ENCODE data around the gene GALNT10.

The GALNT10 gene

DNA sequence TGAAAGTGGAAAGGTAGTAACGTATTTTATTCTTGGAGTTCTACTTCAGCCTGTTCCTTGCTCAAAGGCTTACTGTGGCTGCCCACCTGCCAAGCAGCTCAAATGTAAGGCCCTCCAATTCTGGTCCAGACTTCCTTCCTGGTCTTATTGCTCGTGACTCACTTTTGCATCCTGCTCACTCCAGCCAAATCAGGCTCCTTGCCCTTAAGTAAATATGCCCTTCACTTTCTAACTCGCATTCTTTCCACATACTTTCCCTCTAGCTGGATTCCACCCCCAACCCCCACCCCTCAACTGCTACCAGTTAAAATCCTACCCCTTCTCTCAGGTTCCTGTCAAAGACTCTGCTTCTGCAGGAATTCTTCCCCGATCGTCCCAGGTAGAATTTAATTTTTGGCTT lies 96.6 kb downstream of the GALNT10 start:
- in situ Hi-C loops (cut with MboI; ENCODE audit: low sequenced_read_pairs): no loop called here

DNA sequence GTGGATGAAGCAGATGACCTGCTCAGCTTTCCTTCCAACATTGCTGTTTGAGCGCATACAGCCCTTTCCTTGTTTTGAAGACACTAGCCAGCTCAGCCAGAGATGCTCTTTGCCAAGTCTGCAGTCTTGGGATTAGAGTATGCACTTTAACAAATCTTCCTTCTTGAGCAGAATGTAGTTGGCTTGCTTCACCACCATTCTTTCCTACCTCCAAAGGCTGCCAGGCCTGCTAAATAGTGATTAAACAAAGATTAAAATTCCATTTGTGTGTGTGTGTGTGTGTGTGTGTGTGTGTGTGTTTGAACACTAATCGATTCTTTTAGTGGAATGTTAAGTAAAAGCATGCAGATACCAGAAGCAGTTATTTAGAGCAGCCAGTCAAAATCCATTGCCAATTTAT lies 97.6 kb downstream of the GALNT10 start:
- in situ Hi-C loops (cut with MboI; ENCODE audit: low sequenced_read_pairs): no loop called here

DNA sequence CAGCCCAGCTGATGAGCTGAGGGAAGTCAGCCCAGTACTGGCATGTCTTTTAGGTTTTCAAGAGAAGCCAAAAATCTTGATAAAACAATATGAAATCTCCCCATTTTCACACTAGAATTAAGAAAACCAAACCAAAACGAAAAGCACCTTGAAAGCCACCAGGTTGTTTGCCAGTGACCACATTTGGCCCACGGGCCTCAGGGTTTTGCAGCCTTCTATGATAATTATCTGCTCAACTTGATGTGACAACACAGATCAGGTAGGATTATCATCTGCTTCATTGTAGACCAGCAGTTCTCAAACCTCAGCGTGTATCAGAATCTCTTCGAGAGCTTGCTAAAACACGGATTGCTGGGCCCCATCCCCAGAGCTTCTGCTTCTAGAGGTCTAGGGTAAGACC lies 101.4 kb downstream of the GALNT10 start:
- in situ Hi-C loops (cut with MboI; ENCODE audit: low sequenced_read_pairs): no loop called here

DNA sequence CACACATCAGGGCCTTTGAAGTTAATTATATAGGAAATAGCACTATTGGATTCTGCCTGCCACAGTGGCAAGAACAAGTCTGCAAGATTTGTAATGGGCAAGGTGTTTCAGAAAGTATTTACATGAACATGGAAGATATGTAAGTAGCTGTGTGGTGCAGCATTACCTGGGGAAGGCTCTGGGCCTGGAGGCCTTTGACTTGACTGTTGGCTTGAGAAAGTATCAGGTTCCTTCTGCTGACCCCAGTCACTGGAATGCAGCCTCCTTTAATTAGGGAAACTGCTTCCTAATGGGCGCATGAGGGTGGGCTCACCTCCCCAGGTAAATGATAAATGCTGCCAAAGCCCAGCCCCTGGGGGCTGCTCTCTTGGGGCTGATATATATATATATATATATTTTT lies 102.7 kb downstream of the GALNT10 start:
- in situ Hi-C loops (cut with MboI; ENCODE audit: low sequenced_read_pairs): no loop called here

DNA sequence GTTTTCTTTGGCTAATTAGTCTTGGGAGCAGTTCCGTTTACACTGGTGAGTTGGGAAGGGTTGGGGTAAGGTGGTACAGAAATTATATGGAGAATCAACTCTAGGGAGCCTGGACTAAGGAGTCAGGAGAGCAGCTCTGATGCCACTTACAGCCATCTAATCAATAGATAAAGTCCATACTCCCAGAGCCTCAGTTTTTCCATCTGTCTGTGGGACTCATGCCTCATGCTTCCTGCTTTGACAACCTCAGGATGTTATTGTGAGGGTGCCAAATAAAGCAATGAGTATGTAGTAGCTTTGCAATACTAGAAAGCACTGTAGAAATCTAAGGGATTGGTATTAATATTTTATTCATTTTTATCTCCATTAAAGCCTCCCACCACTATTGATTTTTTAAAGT lies 105.0 kb downstream of the GALNT10 start:
- in situ Hi-C loops (cut with MboI; ENCODE audit: low sequenced_read_pairs): no loop called here

DNA sequence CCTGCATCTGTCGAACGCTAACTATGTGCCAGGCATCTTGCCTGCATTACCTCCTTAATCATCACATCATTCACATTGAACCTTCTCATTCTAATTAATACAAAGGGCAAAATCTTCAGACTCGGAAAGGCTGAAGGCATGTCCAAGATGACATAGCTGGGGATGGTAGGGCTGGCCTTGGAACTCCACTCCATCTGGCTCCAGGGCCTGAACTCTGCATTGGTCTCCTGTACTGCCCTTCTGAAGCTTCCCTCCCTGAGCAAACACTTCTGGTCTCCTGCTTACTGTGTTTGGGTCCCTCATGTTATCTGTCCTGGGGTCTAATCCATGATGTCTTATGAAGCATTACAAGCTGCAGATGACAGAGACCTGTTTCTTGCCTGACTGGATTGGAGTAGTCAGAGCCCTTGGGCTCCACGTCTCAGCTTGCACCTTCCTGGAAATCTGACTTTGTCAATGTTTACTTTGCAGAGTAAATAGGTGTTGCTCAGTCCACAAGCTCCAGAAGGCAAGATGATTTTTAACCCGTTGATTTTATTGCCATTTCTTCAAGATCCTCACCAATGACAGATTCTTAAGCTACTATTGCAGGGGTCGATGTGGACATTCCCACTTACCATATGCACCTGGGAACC lies 106.1 kb downstream of the GALNT10 start:
- in situ Hi-C loops (cut with MboI; ENCODE audit: low sequenced_read_pairs): no loop called here

DNA sequence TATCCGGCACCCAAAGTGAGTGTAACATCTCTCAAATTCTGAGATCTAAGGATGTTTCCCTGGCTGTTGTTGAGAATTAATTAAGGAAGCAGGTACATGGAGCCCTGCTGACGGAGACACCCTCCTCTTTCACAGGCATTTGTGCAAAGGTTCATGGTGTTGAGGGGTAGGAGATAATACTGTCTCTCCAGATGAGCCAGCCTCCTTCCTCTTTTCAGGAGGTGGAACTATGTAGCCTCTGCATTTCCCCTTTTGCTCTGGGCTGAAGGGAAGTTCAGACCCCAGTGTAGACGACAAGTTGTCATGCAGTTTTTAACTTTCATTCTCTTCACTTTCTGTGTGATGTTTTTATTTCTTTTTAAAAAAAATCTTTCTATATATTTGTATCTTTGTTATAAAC lies 107.5 kb downstream of the GALNT10 start:
- in situ Hi-C loops (cut with MboI; ENCODE audit: low sequenced_read_pairs): no loop called here

DNA sequence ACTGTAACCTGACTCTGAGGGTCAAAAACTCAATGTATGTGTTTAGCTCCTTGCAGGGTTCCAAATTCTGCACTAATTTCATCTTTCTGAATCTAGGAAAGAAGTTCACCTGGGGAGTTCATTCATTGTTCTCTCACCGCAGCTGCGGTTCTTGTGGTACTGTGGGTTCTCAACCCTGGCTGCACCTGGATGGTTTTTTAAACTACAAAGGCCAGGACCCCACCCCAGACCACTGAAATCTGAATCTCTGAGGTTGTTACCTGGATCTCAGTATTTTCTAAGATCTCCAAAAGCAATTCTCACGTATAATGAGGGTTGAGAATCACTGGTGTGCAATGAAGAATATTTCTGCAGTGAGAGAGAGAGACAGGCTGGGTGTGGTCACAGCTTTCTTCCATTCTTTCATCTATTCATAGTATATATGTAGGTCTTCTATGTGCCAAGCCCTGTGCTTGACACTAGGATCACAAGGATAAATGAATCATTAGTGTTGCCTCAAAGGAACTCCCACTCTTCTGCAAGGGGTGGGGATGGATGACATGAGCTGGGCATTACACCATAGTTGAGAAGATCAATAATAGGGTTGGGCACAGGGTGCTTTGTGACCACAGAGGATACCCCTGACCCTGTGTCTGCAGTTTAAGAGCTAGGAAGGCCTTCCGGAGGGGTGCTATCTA lies 109.8 kb downstream of the GALNT10 start:
- in situ Hi-C loops (cut with MboI; ENCODE audit: low sequenced_read_pairs): no loop called here

DNA sequence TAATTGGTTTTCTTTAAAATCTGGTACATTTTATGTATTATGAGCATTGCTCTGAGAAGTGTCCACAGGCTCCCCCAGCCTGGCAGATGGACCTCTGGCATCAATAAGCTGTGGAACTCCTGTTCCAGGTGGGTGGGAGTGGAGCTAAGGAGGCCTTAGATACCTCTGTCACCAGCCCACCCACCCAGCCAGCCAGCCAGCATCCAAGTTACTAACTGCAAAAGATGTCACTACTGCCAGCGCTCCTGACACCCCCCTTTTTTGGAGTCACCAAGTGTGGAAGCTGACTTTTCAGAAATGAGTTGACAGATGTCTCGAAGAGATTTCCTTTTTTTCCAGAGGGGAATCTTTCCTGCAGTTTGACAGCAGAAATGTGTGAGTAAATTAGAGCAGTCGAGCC lies 111.2 kb downstream of the GALNT10 start:
- in situ Hi-C loops (cut with MboI; ENCODE audit: low sequenced_read_pairs): no loop called here

DNA sequence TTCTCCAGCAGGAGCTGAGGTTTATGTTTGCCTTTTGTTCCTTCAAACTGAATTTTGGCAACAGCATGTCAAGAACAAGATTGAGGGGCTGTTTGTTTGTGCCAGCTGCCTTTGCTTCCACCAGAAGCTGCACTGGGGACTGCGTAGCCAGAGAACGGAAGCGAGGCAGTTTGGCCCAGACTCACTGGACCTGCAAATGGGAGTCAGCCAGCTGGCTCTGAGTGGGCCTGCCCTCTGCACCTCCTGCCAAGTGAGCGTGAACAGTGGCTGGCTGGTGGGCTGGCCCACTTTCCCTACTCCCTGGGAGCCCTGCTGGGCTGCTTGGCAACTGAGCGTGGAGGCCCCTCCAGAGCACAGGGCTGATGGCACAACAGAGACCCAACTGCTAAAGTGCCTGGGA lies 111.6 kb downstream of the GALNT10 start:
- in situ Hi-C loops (cut with MboI; ENCODE audit: low sequenced_read_pairs): no loop called here

DNA sequence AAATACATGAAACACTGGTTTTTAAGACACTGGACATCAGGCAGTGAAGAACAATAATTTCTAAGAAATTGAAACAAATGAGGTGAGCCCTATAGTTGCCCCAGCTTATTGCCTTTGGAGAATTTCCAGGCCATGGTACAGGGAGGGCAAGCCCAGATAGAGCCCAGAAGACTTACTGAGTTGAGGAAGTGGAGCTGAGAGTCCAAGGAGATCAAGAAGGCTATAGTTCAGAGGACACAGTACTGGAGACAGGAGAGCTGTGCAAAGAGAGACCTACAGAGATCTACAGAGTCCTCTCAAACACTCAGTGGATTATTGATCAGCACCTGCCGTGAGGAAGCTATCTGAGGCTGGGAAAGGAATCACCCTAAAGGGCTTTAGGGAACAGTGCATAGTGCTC lies 112.6 kb downstream of the GALNT10 start:
- in situ Hi-C loops (cut with MboI; ENCODE audit: low sequenced_read_pairs): no loop called here

DNA sequence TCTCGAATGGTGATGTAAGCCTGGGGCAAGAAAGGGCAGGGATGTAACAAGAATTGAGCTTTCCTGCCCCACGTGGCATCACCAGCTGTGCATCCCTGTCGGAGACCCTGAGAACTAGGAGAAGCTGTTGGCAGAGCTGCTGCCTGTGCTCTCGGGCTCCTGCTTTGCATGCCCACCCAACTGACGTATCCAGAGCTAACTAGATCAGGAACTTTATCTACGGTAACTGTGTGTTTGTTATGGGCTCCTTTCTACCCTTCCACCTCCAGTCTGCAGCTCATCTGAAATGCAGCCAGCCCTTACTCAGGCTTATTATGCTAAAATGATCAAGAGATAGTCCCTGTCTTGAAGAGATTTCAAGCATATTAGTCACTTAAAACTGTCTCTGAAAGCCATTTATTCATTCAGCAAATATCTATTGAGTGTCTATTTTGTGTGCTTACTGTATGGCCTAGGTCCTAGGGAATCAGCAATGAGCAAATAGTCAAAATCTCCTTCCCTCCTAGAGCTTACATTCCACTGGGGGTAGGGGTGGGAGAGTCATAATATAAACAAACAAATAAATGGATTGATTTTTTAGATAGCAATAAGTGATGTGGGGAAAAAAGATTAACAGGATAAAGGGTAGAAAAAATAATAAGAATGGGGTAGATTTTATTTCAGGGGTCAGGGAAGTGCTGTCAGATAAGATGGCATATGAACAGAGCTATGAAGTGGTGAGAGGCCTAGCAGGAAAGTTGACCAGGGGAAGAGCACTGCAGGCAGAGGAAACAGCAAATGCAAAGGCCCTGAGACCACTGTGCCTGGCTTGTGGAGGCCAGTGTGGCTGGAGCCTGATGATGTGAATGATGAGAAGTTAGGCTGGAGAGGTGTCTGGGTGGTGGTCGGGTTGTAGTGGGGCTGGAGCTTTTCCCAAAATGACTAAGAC lies 118.2 kb downstream of the GALNT10 start:
- in situ Hi-C loops (cut with MboI; ENCODE audit: low sequenced_read_pairs): no loop called here

DNA sequence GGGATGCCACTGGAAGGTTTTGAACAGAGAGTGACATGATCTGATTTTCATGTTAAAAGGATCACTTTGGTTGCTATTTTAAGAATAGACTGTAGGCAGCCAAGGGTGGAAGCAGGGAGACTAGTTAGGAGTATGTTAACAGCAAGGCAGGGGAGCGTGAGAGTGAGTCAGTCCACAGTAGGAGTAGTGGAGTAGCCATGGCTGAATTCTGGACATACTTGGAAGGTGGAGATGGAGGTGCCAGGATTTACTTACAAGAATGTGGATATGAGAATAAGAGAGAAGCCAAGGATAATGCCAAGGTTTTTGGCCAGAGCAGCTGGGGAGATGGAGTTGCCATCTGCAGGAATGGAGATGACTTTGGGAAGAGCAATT lies 118.8 kb downstream of the GALNT10 start:
- in situ Hi-C loops (cut with MboI; ENCODE audit: low sequenced_read_pairs): no loop called here

DNA sequence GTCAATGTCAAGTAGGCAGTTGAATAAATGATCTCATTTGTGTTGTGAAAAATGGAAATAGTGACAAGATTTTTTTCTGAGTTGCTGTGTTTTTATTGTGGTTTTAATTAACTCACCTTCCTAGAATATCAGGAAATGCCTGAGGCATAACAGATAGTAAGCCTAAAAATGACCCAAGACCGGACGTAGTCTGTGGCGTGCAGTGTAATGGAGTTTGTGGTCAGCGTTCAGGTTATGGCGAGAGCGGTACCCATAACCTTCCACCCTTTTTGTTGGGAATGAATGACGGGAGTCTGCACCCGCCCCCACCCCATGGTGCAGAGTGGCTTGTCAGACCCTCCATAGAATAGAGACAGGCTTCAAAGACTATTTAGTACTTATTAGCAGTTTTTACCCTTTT lies 119.3 kb downstream of the GALNT10 start:
- in situ Hi-C loops (cut with MboI; ENCODE audit: low sequenced_read_pairs): no loop called here

DNA sequence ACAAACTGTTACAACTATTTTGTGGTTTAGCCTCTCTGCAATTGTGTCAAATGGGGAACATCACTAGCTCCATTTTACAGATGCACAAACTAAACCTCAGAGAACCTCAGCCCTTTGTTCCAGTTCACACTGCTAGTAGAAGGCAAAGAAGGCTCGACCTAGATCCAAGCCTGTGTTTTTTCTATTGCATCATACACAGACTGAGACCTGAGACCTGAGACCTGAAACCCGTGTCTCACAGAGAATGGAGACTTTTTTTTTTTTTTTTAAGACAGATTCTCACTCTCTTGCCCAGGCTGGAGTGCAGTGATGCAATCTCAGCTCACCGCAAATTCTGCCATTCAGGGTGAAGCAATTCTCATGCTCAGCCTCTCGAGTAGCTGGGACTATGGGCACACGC lies 120.8 kb downstream of the GALNT10 start:
- in situ Hi-C loops (cut with MboI; ENCODE audit: low sequenced_read_pairs): no loop called here

DNA sequence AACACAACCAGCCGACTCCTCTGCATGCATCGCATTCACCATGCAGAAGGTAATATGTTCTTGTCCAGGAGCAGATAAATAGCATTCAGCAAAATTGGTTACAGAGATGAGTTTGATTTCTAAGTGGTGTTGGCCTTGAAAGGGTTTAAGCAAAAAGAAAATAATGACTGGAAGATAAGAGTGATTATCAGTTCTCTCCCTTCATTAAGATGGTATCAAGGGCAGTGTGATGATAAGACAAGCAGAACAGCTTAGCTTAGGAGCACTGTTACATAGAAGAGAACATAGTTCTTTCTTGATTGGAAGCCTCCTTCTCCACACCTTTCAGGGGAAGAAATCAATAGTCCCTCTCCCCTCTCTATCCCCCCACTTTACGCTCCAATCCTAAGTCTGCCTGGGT lies 121.5 kb downstream of the GALNT10 start:
- in situ Hi-C loops (cut with MboI; ENCODE audit: low sequenced_read_pairs): no loop called here

DNA sequence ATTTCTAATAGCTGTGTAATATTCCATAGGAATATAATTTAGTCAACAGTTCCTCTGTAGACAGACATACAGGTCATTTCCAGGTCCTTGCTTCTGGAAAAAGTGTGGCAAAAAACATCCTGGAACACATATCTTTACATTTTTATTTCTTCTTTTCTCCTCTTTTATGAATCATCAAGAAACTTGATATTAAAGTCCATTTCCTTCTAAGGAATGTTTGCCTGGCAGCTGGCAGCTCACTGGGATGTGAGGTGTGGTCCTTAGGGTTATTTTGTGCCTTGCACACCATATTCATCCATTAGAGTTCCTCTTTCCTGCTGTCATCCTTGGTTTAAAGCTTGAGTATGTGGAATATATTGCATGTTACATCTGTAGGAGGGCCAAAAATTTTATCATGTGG lies 122.0 kb downstream of the GALNT10 start:
- in situ Hi-C loops (cut with MboI; ENCODE audit: low sequenced_read_pairs): no loop called here

DNA sequence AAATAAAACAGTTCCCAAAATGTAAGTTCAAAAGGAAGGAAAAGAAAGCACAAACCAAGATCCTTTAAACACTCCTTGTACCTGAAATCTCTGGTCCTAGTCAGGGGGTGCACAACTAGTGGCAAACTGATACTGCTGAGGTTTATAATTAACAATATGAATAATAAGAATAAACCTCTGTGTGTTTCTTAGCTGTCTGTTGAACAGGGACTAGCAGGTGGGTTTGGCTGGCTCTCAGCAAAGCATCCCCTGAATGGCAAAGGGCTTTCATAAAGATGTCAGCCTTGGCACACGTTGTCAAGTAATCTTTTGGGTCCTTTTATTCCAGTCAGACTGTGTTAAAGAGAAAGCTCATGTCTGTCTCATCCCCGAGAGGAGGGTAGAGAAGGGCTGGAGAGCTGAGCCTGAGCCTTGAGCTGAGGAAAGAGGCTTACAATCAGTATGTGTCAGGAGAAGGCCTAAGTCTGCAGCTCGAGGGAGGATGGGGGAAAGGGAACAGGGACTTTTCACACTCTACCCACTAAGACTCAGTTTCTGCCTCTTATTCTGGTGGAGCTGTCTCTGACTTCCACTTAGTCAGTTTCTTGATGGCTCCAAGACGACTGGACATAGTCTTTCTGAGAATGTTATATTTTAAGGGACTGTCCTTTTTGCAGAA lies 123.0 kb downstream of the GALNT10 start:
- in situ Hi-C loops (cut with MboI; ENCODE audit: low sequenced_read_pairs): no loop called here

DNA sequence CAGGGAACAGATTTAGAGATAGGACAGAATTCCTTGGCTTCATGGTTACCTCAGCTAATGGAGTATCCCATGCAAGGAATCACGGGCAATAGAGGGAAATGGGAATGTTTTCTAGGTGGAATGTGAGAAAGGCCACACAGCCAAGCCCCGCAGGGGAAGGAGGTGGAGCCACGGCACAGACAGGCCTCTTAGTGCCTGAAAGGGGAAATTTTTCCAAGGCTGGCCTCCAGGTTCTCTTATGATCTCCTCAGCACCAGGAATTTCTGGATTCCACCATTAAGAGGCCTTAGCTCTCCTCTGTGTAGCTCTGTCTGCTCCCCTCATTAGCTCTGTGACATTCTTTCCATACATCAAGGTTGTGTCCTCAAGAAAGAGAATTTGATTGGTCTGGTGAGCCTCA lies 124.7 kb downstream of the GALNT10 start:
- in situ Hi-C loops (cut with MboI; ENCODE audit: low sequenced_read_pairs): no loop called here

DNA sequence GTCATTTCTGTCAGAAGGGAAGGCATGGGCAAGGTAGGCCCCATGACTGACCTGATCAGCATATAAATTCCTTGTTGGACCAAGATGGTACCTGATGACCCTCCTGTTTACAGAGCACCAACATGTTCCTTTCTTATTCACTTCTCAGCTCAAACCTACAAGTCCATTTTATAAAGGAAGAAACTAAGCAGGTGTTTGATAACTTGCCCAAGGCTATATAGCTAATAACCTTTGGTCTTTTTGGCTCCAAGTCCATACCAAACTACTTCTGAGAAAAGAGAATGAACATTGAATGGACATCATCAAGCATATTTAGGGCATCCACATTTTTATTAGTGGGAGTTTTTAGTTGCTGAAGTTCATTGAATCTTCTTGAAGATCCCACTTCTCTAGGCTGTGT lies 125.2 kb downstream of the GALNT10 start:
- in situ Hi-C loops (cut with MboI; ENCODE audit: low sequenced_read_pairs): no loop called here

DNA sequence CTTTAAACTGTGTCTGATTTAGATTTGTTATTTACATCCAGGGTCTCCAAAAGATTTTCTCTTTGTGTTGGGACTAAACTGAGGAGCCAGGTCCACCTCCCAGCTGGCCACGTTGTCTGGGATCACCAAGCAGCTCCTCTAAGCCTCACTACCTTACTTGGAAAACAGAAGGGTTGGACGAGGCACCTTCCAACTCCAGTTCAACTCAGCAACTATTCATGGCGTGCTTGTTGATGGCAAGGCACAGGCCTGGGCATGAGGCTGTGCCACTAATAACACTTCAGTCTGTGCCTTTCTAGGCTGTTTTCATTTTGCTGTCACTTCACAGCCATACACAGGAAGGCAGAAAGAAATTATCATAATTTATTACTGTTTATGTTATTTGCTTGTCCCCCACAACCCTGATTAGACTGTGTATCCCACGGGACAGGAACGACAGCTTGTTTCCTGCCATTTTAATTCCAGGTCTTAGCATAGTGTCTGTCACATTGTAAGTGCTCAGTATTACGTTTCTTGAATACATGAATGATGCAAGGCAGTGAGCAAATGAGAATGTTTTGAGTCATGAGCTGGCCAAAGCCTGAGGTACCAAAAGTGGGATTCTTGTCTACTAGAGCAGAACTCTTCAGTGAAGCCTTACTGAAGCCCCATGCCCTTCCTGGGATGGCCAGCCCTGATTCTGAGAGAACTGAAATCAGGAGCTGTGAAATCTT lies 125.8 kb downstream of the GALNT10 start:
- in situ Hi-C loops (cut with MboI; ENCODE audit: low sequenced_read_pairs): no loop called here
